H7 (cell line): Measurements from ENCODE around the gene IL12RB1. TPM values are rescaled to one million over a fixed set of nuclear protein-coding genes. Genes with fewer than 3 reads are reported as not detected.
"Not testable (repeated sequence)": the region's sequence is repeated elsewhere in the genome, so short reads cannot be mapped to it uniquely, and the experiment has no call there.

Experiments used
- DNase-seq: peaks from one replicate; pipeline ENCODE4 v3.0.0; 2012
- H3K27me3 ChIP-seq: 2 replicates; pipeline ENCODE4 v1.6.0; 2011; ENCODE audit warnings: mild to moderate bottlenecking, low read length; ENCODE audit not compliant: control insufficient read depth, insufficient read depth
- H3K36me3 ChIP-seq: replicated peaks from 2 replicates; pipeline ENCODE4 v1.5.1; 2011; ENCODE audit warnings: low read length; ENCODE audit not compliant: control insufficient read depth, insufficient read depth
- H3K4me3 ChIP-seq: 2 replicates; pipeline ENCODE4 v1.5.1; 2011; ENCODE audit warnings: low read depth, mild to moderate bottlenecking, control low read depth, low read length, moderate library complexity; ENCODE audit not compliant: insufficient read depth
- total RNA-seq: library from RNA; depleted of rRNA; stranded (reverse); fragments of >200 nt; shearing (Covaris generic); gene quantifications from 2 replicates; pipeline ENCODE4 v1.2.3, GENCODE V29; 2014

IL12RB1 gene
- total RNA-seq, 1 experiment from 2014 or later = not detected

DNA sequence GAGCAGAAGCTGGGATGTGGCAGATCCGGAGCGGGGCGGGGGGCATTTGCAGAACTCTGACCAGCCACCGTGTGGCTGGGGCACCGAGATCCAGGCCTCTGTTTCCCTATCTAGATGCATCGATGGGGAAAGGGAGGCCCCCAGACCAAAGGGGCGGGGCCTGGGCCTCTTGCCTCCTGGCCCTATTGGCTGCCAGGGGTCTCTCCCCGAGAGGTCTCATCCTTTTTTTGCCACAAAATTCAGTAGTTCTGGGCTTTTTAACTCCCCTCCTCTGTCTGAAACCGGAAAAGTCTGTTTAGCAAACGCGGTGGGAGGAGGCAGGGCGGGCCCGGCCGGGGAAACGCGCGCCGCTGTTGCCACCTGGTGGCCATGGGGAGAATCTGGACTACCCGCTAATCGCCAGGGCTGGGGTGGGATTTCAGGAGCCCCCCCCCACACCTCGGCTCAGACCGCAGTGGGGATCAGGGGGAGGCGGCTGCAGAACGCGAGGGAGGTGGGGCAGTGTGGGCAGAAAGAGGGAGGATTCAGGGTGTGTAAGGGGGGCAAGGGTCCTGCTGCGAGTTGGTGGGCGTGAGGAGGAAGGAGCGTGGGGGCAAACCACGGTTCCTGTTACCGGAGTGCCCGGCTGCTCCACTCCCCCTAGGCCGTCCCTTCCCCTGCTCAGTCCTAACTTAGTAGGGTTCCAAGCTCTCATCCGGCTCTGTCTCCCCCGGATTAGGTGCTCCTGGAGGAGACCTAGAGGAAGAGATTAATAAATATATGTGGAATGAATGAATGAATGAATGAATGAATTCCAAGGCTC lies 28.3 kb downstream of the IL12RB1 start:
- H3K27me3 ChIP-seq = no peaks in the 10 kb centered on the region; the same call in 1 of the 2 replicates
- DNase-seq = peak; percentile 98
- peak overlapping the region; percentile 35 for H3K4me3 ChIP-seq
- no peaks in the 10 kb centered on the region for H3K36me3 ChIP-seq

DNA sequence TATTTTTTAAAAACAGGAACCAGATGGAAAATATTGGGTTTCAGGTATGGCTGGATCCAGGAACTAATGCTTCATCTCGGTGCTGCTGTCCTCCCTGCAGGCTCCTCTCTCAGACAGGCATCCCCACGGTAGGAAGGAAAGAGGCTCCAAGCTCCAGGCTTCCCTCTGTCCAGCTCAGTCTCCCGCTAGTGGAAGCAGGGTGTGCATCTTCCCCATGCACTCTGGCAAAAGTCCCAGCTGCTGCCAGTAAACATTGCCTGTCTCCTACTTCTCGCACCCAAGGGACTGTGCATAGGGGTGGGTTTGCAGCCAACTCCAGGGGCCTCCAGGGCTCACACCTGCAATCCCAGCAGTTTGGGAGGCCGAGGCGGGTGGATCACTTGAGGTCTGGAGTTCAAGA lies 29.2 kb downstream of the IL12RB1 start:
- no peak overlapping the region for H3K4me3 ChIP-seq
- H3K36me3 ChIP-seq = no peaks in the 10 kb centered on the region

DNA sequence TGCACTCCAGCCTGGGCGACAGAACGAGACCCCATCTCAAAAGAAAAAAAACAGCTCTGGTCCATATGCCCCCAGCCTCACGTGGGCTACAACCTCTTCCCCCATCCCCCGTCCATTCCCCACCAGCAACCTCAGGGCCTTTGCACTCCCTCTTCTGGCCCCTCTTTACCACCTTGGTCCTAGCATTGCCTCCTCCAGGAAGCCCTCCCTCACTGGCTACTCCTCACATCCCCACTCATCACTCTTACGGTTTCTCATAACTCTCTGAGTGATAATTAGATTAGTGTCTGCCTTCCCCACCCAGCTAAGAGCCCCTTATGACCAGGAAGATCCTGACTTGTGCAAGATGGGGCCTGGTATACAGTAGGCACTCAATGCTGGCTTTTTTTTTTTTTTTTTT lies 30.8 kb downstream of the IL12RB1 start:
- H3K27me3 ChIP-seq = no peaks in the 10 kb centered on the region; the same call in 1 of the 2 replicates
- no peaks in the 10 kb centered on the region for H3K36me3 ChIP-seq
- no peak for DNase-seq
- H3K4me3 ChIP-seq = no peak overlapping the region

More for the DNA sequence above, 29.2 kb downstream of the IL12RB1 start:
- no peak for DNase-seq
- H3K27me3 ChIP-seq = no peaks in the 10 kb centered on the region; the same call in 1 of the 2 replicates

DNA sequence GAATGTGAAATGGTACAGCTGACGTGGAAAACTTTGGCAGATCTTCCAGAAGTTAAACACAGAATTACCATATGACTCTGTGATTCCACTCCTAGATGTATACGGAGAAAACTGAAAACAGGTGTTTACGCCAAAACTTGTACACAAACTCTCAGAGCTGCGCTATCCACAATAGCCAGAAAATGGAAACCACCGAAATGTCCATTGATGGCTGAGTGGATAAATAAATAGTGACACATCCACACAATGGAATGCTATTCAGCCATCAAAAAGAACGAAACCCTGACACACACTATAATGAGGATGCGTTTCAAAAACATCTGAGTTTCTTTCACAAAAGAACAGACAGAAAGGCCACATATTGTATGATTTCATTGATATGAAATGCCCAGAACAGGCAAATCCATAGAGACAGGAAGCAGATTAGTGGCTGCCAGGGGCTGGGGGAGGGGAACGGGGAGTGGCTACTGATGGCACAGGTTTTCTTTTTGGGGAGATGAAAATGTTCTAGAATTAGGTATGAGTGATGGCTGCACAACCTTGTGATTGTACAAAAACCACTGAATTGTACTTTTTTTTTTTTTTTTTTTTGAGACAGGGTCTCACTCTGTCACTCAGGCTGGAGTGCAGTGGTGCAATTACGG lies 33.0 kb downstream of the IL12RB1 start:
- Histone ChIP-seq H3K36me3 (no peaks in the 10 kb centered on the region), H3K27me3 (no peaks in the 10 kb centered on the region), H3K4me3 (no peak overlapping the region)
- DNase-seq = no peak

DNA sequence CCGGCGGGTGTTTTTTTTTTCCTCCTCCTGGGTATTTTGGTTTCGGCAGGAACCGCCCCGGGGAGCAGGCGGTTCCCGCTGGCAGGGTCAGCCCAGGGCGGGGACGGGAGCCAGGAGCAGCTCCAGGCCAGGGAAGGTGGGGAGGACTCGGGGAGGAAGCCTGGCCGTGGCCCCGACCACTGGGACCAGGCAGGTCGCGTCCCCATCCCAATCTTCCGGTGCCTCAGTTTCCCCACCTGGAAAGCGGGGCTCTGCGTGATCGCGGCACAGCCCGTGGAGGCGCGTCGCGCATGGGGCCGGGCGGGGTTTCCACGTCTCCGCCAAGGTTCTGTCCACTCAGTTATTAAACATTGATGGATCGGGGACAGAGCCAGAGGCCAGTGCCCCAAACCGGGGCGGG lies 34.8 kb downstream of the IL12RB1 start:
- DNase-seq = peak; percentile 66
- Histone ChIP-seq H3K4me3 (no peak overlapping the region), H3K27me3 (no peaks in the 10 kb centered on the region), H3K36me3 (no peaks in the 10 kb centered on the region)

DNA sequence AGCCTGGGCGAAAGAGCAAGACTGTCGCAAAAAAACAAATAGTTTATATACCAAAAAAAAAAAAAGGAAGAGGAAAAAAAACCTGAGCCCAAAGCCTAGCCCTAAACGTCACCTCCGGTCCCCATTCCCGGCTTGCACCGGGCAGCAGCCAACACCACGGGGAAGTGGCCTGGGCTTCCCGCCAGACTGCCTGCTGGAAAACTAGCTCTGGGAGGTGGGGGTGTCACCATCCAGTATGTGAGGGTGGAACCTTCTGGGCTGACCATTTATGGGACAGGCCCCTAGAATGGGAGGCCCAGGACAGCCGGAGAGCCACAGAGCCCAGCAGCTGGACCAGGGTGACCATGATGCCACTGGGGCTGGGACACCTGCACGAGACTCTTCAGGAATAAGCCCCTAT lies 37.3 kb downstream of the IL12RB1 start:
- no peak overlapping the region for H3K4me3 ChIP-seq
- no peak for DNase-seq
- H3K36me3 ChIP-seq = no peaks in the 10 kb centered on the region
- H3K27me3 ChIP-seq = no peaks in the 10 kb centered on the region

DNA sequence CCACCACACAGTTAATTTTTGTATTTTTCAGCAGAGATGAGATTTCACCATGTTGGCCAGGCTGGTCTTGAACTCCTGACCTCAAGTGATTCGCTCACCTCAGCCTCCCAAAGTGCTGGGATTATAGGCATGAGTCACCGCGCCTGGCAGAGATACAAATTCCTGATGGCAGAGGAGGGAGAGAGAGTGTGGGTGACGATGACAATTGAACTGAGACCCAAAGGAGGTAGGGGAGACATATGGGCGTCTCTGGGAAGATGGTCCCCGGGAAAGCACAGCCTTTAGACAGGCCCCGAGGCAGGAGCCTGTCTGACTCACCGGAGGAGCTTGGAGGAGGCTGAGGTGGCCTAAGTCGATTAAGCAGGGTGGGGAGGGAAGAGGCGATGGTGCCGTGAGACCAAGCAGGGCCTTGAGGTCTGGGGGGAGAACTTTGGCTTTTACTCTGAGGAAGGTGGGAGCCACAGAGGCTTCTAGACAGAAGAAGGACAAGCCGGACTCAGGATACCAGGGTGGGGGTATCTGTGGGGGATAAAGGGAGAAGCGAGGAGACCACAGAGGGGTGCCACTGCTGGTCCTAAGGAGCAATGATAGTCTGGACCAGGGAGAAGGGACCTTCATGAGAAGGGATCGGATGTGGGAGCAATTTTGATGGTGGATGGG lies 40.5 kb downstream of the IL12RB1 start:
- H3K36me3 ChIP-seq = no peaks in the 10 kb centered on the region
- no peak overlapping the region for H3K4me3 ChIP-seq
- no peak for DNase-seq
- H3K27me3 ChIP-seq = no peaks in the 10 kb centered on the region

DNA sequence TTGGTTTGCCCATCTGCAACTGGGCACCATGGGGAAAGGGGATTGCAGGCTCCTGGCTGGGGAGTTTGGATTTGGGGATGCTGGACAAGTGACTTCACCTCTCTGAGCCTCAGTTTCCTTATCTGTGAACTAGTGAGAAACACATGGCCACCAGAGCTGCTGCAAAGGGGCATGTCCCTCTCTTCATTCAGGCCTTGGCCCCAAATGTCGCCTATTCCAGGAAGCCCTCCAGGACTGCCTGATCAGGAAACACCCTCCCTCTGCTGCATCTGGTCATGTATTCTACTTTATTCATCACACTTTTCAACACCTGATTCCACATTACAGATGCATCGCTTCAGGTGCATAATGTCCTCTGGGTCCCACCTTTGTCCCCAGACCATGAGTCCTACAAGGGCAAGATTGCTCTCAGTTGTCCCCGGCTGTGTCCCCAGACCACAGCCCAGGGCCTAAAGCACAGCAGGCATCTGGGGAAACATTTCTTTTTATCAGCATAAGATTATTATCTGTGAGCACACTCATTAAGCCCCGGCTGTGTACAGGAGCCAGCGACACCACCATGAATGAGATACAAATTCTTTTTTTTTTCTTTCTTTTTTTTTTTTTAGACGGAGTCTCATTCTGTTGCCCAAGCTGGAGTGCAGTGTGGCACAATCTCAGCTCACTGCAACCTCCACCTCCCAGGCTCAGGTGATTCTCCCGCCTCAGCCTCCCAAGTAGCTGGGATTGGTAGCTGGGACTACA lies 41.3 kb downstream of the IL12RB1 start:
- no peak for DNase-seq
- Histone ChIP-seq H3K27me3 (no peaks in the 10 kb centered on the region), H3K36me3 (no peaks in the 10 kb centered on the region), H3K4me3 (no peak overlapping the region)

DNA sequence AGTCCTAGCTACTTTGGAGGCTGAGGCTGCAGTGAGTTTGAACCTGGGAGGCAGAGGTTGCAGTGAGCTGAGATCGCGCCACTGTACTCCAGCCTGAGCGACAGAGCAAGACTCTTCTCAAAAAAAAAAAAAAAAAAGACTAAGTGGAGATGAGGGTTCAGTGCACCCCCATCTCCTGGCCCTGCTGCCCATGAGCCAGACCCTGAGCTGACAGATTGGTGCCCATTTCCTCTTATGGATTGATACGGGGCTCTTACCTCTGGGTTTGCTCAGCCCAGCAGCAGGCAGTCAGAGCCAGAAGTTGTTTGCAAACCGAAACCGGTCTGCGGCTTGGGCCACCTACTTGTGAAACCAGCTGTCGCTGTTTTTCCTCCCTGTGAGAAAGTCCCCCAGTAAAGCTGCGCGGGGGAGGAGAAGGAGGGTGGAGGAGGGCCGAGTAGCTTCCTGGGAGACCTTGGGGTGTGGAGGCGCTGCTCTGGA lies 41.9 kb downstream of the IL12RB1 start:
- H3K4me3 ChIP-seq = no peak overlapping the region
- DNase-seq = peak; percentile 65
- no peaks in the 10 kb centered on the region for H3K27me3 ChIP-seq
- no peaks in the 10 kb centered on the region for H3K36me3 ChIP-seq

DNA sequence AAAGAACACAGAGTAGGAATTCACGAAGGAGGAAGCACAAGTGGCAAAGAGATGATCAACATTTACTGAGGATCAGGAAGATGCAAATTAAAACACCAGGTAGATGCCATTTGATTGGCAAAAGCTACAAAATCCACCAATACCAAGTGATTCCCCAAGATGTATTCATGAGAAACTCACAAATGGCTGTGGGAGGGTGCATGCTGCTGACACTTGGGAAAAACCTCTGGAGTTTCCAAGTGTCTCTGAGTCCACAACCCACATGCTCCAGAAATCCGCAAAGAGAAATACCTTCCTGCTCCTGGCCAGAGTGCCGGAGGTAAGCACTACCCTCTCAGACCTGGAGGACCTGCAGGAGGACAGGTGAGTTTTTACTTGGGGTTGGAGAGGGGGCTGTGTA lies 43.1 kb downstream of the IL12RB1 start:
- Histone ChIP-seq H3K36me3 (no peaks in the 10 kb centered on the region), H3K4me3 (no peak overlapping the region), H3K27me3 (no peaks in the 10 kb centered on the region)
- DNase-seq = no peak

DNA sequence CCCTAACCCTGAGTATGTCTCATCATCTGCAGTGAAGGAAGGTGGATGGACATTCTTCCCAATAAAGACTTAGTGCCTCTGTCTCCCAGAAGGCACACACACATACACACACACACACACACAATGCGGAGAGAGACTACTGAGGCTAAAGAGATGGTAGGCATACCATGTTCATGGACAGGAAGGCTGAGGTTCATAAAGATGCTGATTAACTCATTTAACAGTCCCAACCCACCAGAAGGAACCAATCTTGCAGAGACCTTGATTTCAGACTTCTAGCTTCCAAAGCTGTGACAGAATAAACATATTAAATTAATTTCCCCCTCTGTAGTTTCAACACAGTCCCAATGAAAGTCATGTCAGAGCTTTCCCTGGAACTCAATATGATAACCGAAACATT lies 45.7 kb downstream of the IL12RB1 start:
- Histone ChIP-seq H3K36me3 (no peaks in the 10 kb centered on the region), H3K4me3 (no peak overlapping the region), H3K27me3 (no peaks in the 10 kb centered on the region)
- DNase-seq = no peak

DNA sequence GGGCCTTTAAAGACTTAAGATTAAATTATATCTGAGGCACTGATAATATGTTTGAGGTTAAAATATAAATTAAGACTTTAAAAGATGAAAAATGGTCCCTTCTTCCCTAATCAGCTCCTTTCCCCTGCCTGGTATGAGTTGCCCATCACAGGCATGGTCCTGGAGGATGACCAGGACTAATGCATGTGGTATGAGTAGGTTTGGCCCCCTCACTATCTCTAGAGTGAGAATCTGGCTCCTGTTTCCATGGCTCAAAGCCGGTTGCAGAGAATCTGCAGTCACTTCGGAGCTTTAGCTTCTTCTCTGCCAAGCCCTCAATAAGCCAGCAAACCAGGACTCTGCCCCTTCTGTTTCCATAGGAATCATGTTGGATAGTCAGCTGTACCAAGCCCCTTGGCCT lies 54.6 kb downstream of the IL12RB1 start:
- H3K4me3 ChIP-seq, H3K36me3 ChIP-seq, H3K27me3 ChIP-seq, DNase-seq: not testable (repeated sequence)

DNA sequence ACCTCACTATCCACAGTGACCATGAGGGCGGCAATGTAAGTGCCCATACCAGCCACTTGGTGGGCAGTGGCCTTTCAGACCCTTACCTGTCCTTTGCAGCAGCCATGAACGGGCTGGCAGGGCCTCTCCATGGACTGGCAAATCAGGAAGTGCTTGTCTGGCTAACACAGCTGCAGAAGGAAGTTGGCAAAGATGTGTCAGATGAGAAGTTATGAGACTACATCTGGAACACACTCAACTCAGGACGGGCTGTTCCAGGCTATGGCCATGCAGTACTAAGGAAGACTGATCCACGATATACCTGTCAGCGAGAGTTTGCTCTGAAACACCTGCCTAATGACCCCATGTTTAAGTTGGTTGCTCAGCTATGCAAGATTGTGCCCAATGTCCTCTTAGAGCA lies 55.3 kb downstream of the IL12RB1 start:
- not testable (repeated sequence) for H3K36me3 ChIP-seq, H3K27me3 ChIP-seq, DNase-seq, H3K4me3 ChIP-seq

DNA sequence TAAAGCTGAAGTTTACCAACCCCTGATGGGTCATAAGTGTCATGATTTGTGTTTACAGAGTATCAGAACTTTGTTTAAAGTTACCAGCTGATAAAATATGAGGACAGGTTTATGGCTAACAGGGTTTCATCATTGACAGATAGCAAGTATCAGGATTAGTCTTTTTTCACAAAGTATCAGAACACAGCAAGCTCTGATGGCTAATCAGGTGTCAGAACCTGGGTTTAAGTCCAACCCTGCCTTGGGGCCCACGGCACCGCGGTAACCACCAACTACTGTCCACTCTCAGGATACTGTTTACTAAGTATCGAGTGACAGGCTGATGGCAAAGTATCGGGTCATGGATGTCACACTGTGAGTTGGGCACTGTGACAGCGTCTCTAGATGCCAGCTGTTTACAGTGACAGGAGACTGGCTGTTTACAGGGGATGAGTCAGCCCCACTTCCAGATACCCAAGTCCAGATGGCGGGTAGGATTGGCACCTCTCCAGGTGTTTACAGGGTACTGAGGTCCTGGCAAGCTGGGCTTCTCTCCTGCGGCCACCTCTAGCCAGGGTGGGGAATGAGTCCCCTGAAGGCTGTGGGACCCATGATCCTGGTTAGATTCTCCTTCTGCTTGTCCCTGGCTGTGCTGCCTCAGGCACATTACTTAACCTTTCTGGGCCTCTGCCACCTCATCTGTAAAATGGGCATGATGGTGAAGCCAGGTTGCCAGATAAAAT lies 57.0 kb downstream of the IL12RB1 start:
- no peaks in the 10 kb centered on the region for H3K36me3 ChIP-seq
- no peaks in the 10 kb centered on the region for H3K27me3 ChIP-seq
- no peak for DNase-seq
- no peak overlapping the region for H3K4me3 ChIP-seq
